Activated CD8-positive, alpha-beta memory T cell treated with anti-CD3 and anti-CD28 coated beads for 36 hours (primary cell): ENCODE measurements around the gene B3GAT2. TPM values are rescaled to one million over a fixed set of nuclear protein-coding genes. Genes with fewer than 3 reads are reported as not detected.

Source experiments
- CTCF ChIA-PET: fragments of 350-600 bp; sonication (Branson Sonifier 250); formaldehyde crosslinking; loops from one replicate; lab custom pipeline; 2021; ENCODE audit warnings: antibody characterized with exemption; lab: Charles Lee
- POLR2A ChIA-PET: fragments of 350-600 bp; sonication (Branson Sonifier 250); formaldehyde crosslinking; loops from one replicate; lab custom pipeline; 2021; ENCODE audit warnings: antibody characterized with exemption; lab: Charles Lee
- total RNA-seq, 2 experiments: library from RNA; stranded (reverse); gene quantifications; one replicate each; pipeline ENCODE4 v1.2.3, GENCODE V29; 2021

Gene B3GAT2
- total RNA-seq, 2 experiments from 2014 or later, result not detected

- POLR2A ChIA-PET, result no interaction called here
- CTCF ChIA-PET, result no interaction called here
Observed at GRCh38 chr6:70849348-70850069, 107.4 kb downstream of the B3GAT2 start.

GRCh38 chr6:70847106-70848084 is 109.5 kb downstream of the B3GAT2 start:
- ChIA-PET CTCF (no interaction called here), POLR2A (no interaction called here)

- CTCF ChIA-PET, result no interaction called here
- POLR2A ChIA-PET, result no interaction called here
Observed at GRCh38 chr6:70846207-70846835, 110.5 kb downstream of the B3GAT2 start.

GRCh38 chr6:70844301-70844700 is 112.6 kb downstream of the B3GAT2 start:
- ChIA-PET CTCF (no interaction called here), POLR2A (no interaction called here)

GRCh38 chr6:70843328-70843918 is 113.4 kb downstream of the B3GAT2 start:
- CTCF ChIA-PET, result no interaction called here
- POLR2A ChIA-PET, result no interaction called here

- CTCF ChIA-PET, result no interaction called here
- POLR2A ChIA-PET, result no interaction called here
Observed at GRCh38 chr6:70842541-70842940, 114.3 kb downstream of the B3GAT2 start.

GRCh38 chr6:70841112-70841511 is 115.7 kb downstream of the B3GAT2 start:
- ChIA-PET POLR2A (no interaction called here), CTCF (no interaction called here)

GRCh38 chr6:70839286-70840266 is 117.3 kb downstream of the B3GAT2 start:
- CTCF ChIA-PET, result no interaction called here
- POLR2A ChIA-PET, result no interaction called here

- CTCF ChIA-PET, result no interaction called here
- POLR2A ChIA-PET, result no interaction called here
Observed at GRCh38 chr6:70838907-70839285, 118.0 kb downstream of the B3GAT2 start.

GRCh38 chr6:70834520-70834919 is 122.3 kb downstream of the B3GAT2 start:
- ChIA-PET CTCF (no interaction called here), POLR2A (no interaction called here)

GRCh38 chr6:70831427-70831826 is 125.4 kb downstream of the B3GAT2 start:
- ChIA-PET CTCF (no interaction called here), POLR2A (no interaction called here)

GRCh38 chr6:70823651-70824050 is 133.2 kb downstream of the B3GAT2 start:
- POLR2A ChIA-PET, result no interaction called here
- CTCF ChIA-PET, result no interaction called here

- ChIA-PET CTCF (no interaction called here), POLR2A (no interaction called here)
Observed at GRCh38 chr6:70821751-70822150, 135.1 kb downstream of the B3GAT2 start.

- CTCF ChIA-PET, result no interaction called here
Observed at GRCh38 chr6:70820778-70821177, 136.1 kb downstream of the B3GAT2 start.

GRCh38 chr6:70819646-70820045 is 137.2 kb downstream of the B3GAT2 start:
- CTCF ChIA-PET, result no interaction called here

More at GRCh38 chr6:70820778-70821177, 136.1 kb downstream of the B3GAT2 start:
- POLR2A ChIA-PET, result no interaction called here

GRCh38 chr6:70813885-70814284 is 143.0 kb downstream of the B3GAT2 start:
- ChIA-PET POLR2A (no interaction called here), CTCF (no interaction called here)

More at GRCh38 chr6:70819646-70820045, 137.2 kb downstream of the B3GAT2 start:
- POLR2A ChIA-PET, result no interaction called here

- CTCF ChIA-PET, result no interaction called here
- POLR2A ChIA-PET, result no interaction called here
Observed at GRCh38 chr6:70811788-70812187, 145.1 kb downstream of the B3GAT2 start.
